ENCODE results near the gene CARNS1. TPM values are rescaled to one million over a fixed set of nuclear protein-coding genes. Genes with fewer than 3 reads are reported as not detected.
A peak's percentile ranks its signal among the peaks of the same experiment; 100 is the strongest.

Gene CARNS1
- total and polyA plus RNA-seq, 11 donors = 0.89 to 33.6 (median 6.2) TPM

GRCh38 chr11:67435031-67435726 lies 19.7 kb downstream of the CARNS1 start:
- no peaks in the 10 kb centered on the region for H3K9me3 ChIP-seq
- DNase-seq = no peak
- TF ChIP-seq POLR2A (IDR thresholded peaks at IDR 0.05) (no peak), CTCF (IDR thresholded peaks at IDR 0.05) (no peak)
- intact Hi-C loops (cut with DNase I) = no loop called here
- no peak for ATAC-seq
- H3K27me3 ChIP-seq = no peaks in the 10 kb centered on the region
- 86 to 93% (median 88%) methylated on average over 17 to 26 of the region's 26 CpGs for WGBS, 4 donors
- H3K4me1 ChIP-seq = peaks cover 0 to 42% (median 8%) of the 10 kb centered on the region in 12 donors
- peak overlapping the region in 1 of 12 donors; percentile 62 for H3K4me3 ChIP-seq
- peaks cover 0 to 85% (median 58%) of the 10 kb centered on the region in 9 donors for H3K36me3 ChIP-seq
- H3K27ac ChIP-seq = peak overlapping the region in 2 of 12 donors; percentile 53 to 90

GRCh38 chr11:67435727-67436458 lies 20.4 kb downstream of the CARNS1 start:
- intact Hi-C loops (cut with DNase I) = no loop called here
- DNase-seq (no peak), ATAC-seq (no peak)
- H3K27me3 ChIP-seq = no peaks in the 10 kb centered on the region
- TF ChIP-seq CTCF (IDR thresholded peaks at IDR 0.05) (no peak), POLR2A (IDR thresholded peaks at IDR 0.05) (no peak)
- peaks cover 0 to 49% (median 10%) of the 10 kb centered on the region in 12 donors for H3K4me1 ChIP-seq
- no peaks in the 10 kb centered on the region for H3K9me3 ChIP-seq
- peaks cover 0 to 88% (median 55%) of the 10 kb centered on the region in 9 donors for H3K36me3 ChIP-seq
- peak overlapping the region in 2 of 12 donors; percentile 17 to 62 for H3K4me3 ChIP-seq
- WGBS, 4 donors = 90 to 93% (median 91%) methylated on average over 22 to 38 of the region's 38 CpGs
- H3K27ac ChIP-seq = peak overlapping the region in 3 of 12 donors; percentile 22 to 90 (median 53)

- Histone ChIP-seq H3K4me3 (peak overlapping the region in 2 of 12 donors; percentile 40 to 62), H3K4me1 (peaks cover 0 to 54% (median 13%) of the 10 kb centered on the region in 12 donors), H3K27me3 (no peaks in the 10 kb centered on the region), H3K9me3 (no peaks in the 10 kb centered on the region), H3K36me3 (peaks cover 0 to 88% (median 50%) of the 10 kb centered on the region in 9 donors), H3K27ac (peak overlapping the region in 4 of 12 donors; percentile 26 to 90 (median 46))
- WGBS, 4 donors = 53 to 65% (median 56%) methylated on average over 6 of the region's 6 CpGs
- ATAC-seq = no peak
- no peak for TF ChIP-seq POLR2A (IDR thresholded peaks at IDR 0.05)
- TF ChIP-seq CTCF (IDR thresholded peaks at IDR 0.05) = no peak
- intact Hi-C loops (cut with DNase I) = no loop called here
- no peak for DNase-seq
Observed at GRCh38 chr11:67436459-67437081, 21.1 kb downstream of the CARNS1 start.
